Measurements from ENCODE around the gene FAM228B.
A peak's percentile ranks its signal among the peaks of the same experiment; 100 is the strongest.

Gene FAM228B

GRCh38 chr2:24077879-24078278, 45.4 kb upstream of the FAM228B start:
- peak overlapping the region; percentile 81 for H3K27ac ChIP-seq
- TF ChIP-seq CTCF (conservative IDR thresholded peaks at IDR 0.05), result no peak

GRCh38 chr2:24080701-24081100, 42.6 kb upstream of the FAM228B start:
- TF ChIP-seq CTCF (conservative IDR thresholded peaks at IDR 0.05), result no peak
- no peak overlapping the region for H3K27ac ChIP-seq

GRCh38 chr2:24082787-24083566, 40.3 kb upstream of the FAM228B start:
- TF ChIP-seq CTCF (conservative IDR thresholded peaks at IDR 0.05), result no peak
- peak overlapping the region; percentile 82 for H3K27ac ChIP-seq

GRCh38 chr2:24083567-24084385, 39.5 kb upstream of the FAM228B start:
- peak overlapping the region; percentile 82 for H3K27ac ChIP-seq
- no peak for TF ChIP-seq CTCF (conservative IDR thresholded peaks at IDR 0.05)

- TF ChIP-seq CTCF (conservative IDR thresholded peaks at IDR 0.05), result peak; percentile 96
- H3K27ac ChIP-seq, result peak within 1 kb of the TSS; percentile 82
Observed at GRCh38 chr2:24084386-24085199, 38.7 kb upstream of the FAM228B start, which contains the start of gene TP53I3. TSS of gene TP53I3 (minus strand) at chr2:24084834. CDS start at chr2:24084326, 508 bp downstream.

- H3K27ac ChIP-seq, result peak overlapping the region; percentile 82
Observed at GRCh38 chr2:24085200-24085489, 38.1 kb upstream of the FAM228B start.

More at GRCh38 chr2:24085200-24085489, 38.1 kb upstream of the FAM228B start:
- no peak for TF ChIP-seq CTCF (conservative IDR thresholded peaks at IDR 0.05)

All from VCaP (cell line).